ENCODE data around the gene PARVA. TPM values are rescaled to one million over a fixed set of nuclear protein-coding genes. Genes with fewer than 3 reads are reported as not detected.
A peak's percentile ranks its signal among the peaks of the same experiment; 100 is the strongest.

The PARVA gene
- total RNA-seq, 1 donor from 2014 or later = 176 TPM

DNA sequence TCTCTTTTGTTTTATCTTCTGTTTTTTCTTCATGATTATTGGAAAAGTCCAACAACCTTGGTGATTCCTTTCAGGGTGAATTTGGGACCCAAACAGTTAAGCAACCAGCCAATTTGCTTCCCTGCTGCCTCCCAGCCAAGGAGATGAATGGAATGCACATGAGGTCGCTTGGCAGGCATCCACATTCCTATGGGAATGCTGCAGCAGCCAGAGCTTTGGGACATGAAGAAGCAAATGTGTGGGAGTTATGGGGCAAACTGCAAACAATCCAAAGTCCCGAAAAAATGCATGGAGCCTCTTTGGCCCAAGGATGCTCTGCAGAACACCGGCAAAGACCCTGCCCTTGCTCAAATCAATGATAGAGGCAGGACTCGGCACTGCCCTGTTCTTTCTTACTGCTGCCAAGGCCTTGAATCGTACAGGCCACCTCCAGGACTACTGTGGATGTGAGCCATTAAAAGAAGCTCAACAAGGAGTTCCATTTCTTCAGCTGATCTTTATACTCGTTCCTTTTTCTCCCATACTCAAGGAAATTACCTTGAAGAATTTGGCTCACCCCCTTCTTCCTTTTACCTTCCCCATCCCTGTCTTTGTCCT lies 179.5 kb downstream of the PARVA start:
- intact Hi-C loops (cut with DNase I) = no loop called here
- ATAC-seq (peak; percentile 61), DNase-seq (ENCODE audit: low spot score) (peak; percentile 85)

DNA sequence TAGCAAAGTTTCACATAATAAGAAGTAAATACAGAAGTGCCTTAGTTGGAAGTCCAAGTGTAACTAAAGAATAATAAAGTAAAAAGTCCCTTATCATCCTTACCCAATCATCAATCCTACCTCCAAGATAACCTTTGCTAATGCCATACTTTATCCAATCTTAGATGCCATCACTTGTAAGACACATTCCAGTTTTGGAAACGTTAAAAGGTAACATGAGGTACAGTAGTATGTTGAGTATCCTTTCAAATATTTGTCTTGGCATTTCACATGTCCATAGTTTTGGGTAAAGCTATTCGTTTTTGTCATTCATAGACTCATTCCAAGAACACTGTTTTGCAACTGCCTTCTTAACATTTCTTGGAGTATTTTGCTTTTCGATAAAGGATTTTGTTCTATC lies 181.6 kb downstream of the PARVA start:
- intact Hi-C loops (cut with DNase I) = no loop called here
- no peak for ATAC-seq
- no peak for DNase-seq (ENCODE audit: low spot score)

DNA sequence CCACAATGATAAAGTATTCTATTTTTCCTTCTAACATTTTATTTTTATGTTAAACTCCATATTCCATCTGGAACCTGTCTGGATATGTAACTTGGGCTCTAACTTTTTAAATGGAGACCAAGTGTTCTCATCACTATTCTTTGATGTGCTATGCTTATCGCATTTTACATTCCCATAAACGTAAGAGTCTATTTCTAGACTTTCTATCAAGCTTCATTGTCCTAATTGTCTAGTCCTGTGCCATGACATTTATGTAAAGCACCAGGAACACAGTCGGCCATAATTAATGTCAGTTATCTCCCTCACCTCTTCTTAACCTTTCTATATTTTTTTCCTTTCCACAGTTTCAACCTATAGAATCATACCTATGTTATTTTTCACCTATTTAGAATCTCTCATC lies 183.0 kb downstream of the PARVA start:
- ATAC-seq (no peak), DNase-seq (ENCODE audit: low spot score) (no peak)
- intact Hi-C loops (cut with DNase I) = no loop called here

DNA sequence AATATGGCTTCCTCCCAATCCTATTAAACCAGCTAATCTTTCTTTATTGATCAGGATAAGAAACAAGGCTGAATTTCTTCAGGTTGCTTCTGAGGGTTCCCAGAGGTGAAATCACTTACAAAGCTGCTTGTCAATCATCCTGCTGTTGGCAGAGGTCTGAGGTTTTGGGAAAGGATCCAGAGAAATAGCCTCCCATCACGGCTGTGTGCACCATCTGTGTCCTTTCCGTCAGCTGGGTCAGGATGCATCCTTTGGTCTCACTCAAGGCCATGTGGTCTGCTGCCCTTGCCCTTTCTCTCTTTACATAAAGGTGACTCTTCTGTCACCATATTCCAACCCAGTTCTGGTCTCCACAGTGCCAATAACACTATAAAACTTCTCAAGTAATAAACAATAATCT lies 183.5 kb downstream of the PARVA start:
- DNase-seq (ENCODE audit: low spot score) (no peak), ATAC-seq (no peak)
- intact Hi-C loops (cut with DNase I) = no loop called here

DNA sequence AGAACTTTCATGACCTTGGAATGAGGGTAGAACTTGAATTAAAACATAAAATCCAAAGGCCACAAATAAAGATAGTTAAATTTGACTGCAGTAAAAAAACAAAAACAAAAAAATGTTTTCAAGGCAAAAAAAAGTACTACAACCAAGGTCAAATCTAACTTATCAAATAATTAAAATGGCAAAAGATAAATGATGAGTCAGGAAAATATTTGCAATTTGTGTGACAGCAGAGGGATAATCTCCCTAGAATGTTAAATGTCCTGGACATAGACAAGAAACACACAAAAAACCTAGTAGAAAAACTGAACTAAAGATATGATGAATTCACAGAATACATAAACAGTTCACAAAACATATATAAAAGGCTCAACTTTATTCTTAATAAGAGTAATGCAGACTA lies 186.6 kb downstream of the PARVA start:
- DNase-seq (ENCODE audit: low spot score) (no peak), ATAC-seq (no peak)
- intact Hi-C loops (cut with DNase I) = no loop called here

DNA sequence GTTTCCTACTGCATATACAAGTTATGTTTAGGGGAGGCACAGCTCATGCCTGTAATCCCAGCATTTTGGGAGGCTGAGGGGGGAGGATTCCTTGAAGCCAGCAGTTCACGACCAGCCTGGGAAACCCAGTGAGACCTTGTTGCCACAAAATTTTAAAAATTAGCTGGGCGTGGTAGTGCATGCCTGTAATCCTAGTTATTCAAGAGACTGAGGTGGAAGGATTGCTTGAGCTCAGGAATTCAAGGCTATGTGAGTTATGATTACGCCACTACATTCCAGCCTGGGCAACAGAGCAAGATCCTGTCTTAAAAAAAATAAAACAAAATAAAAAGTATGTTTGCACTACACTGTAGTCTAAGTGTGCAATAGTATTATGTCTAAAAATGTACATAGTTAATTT lies 188.0 kb downstream of the PARVA start:
- ATAC-seq = no peak
- intact Hi-C loops (cut with DNase I) = no loop called here
- DNase-seq (ENCODE audit: low spot score) = no peak

DNA sequence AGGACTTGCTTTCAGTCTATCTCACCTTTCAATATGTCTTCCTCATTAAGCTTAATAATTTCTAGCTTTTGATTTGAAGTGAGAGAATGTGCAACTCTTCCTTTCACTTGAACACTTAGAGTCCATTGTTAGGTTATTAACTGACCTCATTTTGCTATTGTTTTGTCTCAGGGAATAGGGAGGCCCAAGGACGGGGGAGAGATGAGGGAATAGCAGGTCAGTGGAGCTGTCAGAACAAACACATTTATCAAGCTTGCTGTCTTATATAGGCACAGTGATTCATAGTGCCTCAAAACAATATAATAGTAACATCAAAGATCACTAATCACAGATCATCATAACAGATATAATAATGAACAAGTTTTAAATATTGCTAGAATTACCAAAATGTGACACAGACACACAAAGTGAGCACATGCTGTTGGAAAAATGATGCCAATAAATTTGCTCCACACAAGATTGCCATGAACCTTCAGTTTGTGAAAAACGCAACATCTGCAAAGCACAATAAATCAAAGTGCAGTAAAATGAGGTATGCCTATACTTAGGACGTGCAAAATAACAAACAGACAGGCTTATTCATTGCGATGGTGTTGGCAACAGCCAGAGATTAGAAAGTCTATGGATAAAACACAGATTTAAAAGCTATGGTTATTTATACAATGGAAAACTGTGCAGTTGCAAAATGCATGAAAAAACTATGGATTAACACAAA lies 190.5 kb downstream of the PARVA start:
- DNase-seq (ENCODE audit: low spot score) (no peak), ATAC-seq (no peak)
- intact Hi-C loops (cut with DNase I) = no loop called here

DNA sequence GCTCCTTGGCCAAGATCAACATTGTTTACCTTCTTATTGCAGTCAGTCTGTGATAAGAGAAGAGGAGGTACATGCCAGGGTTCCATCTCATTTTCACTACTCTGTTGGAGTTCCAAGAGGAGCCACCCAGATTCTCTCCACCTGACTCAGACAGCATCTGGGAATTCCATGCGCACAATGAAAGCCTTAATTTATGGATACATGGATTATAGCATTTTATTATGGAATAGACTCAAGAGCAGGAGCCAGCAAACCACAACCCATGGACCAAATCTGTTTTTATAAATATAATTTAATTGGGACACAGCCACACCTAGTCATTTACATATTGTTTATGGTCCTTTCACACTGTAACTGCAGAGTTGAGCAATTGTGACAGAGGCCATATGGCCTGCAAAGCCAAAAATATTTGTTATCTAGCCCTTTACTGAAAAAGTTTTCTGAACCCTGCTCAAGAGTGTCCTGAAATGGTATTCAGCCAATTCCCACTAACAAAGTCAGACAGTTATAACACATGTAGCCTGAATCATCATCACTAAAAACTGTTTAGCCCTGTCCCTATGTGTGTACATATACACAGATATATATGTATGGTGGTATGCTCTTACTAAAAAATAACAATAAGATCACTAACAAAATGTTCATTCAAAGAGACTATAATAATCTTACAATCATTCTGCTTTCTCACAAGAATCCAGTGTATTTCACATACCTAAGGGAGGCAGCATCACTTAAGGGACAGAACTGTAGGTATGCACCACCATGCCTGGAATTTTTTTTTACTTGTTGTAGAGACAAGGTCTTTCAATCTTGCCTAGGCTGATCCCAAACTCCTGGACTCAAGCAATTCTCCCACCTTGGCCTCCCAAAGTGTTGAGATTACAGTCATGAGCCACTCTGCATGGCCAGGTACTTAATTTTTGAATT lies 192.4 kb downstream of the PARVA start:
- intact Hi-C loops (cut with DNase I) = no loop called here
- DNase-seq (ENCODE audit: low spot score) (no peak), ATAC-seq (no peak)

DNA sequence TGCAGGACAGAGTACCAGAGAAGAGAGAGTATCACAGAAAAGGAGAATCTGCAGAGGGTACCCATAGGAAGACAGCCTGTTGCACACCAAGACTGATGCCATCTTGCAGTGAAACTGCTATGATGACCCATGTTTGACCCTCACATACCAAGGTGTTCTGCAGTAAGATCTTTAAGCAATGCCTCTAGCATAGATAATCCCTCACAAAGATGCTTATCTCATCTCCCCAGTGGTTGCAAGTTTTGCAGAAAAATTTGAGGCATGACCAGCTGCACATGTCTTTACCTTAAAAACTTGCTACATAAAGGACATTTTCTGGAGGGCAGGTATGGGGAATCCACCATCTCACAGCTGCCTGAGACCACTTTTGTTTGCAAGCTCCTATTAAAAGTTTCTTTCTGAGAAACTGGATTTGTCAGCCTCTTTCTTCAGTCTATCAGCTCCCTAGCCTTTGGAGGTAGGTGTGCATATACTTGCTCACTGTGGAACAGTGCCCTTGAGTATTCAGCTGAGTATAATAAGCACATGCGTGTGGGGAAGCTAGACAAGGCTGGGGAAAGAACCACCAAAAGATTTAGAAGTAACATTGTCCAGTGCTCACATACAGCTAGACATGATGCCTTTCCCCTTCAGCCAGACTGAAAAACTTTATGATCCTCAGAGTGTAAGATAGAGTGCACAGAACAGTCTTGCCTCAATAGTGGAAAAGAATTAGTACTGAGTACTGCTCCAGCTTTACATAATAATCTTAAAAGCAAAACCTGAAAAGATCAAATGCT lies 196.5 kb downstream of the PARVA start:
- DNase-seq (ENCODE audit: low spot score) (no peak), ATAC-seq (no peak)
- intact Hi-C loops (cut with DNase I) = no loop called here

DNA sequence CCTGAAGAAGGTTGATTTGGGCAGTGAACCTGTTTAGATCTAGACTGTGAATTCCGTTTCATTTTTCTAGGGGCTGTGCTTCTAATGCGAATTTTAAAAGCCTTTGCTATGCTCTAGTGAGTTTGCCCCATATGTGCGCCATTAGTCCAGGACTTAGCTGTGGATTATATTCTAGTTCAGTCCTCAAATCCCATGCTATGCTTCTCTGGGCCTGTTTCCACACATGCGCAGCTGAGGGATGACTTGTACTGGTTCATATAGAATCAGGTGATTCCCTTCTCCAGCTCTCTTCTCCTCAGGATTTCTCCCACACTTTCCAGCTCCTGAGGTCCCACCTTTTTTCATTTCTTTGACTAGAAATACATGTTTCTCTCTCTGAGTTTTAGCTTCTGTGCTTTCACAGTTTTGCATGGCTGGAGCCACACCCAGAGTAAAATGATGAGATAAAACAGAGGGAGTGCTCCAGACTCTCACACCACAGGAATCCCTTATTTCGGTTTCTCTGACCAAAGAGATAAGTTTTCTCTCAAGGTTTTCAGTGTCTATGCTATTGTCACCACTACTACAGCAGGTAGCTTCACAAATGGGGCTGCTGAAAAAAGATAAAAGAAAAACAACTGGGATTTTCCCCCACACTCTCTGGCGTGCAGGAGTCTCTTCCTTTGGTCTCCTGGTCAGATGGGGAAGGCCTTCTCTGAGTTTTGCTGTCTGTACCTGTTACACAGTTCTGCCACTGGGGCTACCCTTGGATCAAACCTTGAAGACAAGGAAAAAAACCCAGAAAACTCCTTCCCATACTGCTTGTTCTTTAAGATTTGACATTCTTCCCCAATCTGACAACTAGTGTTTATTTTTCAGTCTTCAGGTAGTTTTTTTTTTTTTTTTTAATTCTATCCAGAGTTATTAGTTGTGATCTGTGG lies 200.6 kb downstream of the PARVA start:
- intact Hi-C loops (cut with DNase I) = no loop called here
- ATAC-seq = no peak
- no peak for DNase-seq (ENCODE audit: low spot score)

DNA sequence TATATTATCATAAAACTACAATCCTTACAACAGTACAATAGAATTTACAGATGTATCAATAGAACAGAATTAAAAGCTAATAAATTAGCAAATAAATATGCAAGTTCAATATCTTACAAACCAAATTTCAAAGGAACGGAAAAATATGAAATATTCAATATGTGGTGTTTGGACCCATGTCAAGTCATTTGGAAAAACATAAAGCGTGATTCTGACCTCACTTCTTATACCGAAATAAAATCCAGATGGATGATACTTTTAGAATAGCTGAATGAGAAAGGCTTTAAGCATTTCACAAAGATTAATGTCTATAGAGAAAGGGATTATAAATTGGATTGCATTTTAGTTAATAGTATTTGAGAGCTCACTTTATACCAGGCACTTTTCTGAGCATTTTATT lies 204.0 kb downstream of the PARVA start:
- no peak for DNase-seq (ENCODE audit: low spot score)
- no peak for ATAC-seq
- intact Hi-C loops (cut with DNase I) = no loop called here

DNA sequence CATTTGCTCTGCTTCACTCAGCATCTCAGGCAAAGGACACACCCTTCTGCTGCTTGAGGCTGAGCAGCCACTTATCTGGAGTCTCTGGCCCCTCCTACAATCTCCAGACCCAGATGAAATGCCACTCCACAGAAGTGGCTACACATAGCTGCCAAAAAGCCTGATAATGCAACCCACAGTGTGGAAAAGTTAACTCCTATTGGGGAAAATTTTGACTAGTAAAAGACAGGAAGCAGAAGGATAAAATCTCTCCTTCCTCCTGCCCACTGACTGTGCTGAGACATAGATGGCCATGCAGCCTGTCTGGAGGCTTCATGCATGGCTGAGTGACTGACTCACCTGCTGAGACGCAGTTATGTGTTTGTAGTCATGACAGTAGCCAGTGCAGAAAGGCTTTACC lies 204.6 kb downstream of the PARVA start:
- intact Hi-C loops (cut with DNase I) = no loop called here
- DNase-seq (ENCODE audit: low spot score) (no peak), ATAC-seq (no peak)
